ENCODE data around the gene HDAC10.

Gene HDAC10

GRCh38 chr22:50260434-50260800 is 9.4 kb upstream of the HDAC10 start:
- no peak overlapping the region for H3K23ac ChIP-seq (ENCODE audit: low read length in 2 of 2)
- H3K4me3 ChIP-seq (ENCODE audit: insufficient read depth in 1 of 2, low read depth in 1 of 2, low read length in 2 of 2), result peak overlapping the region; percentile 71 to 82
- H3K9ac ChIP-seq (ENCODE audit: low read length), result peak overlapping the region; percentile 85
- peak overlapping the region in 1 of 2 experiments; percentile 56 for H3K4ac ChIP-seq (ENCODE audit: low read depth in 1 of 2, low read length in 2 of 2)
- peak overlapping the region; percentile 70 to 77 for H3K18ac ChIP-seq (ENCODE audit: low read depth in 1 of 2, low read length in 2 of 2)
- H3K79me1 ChIP-seq (replicated peaks; ENCODE audit: low read length, poor library complexity, severe bottlenecking), result peaks cover 21% of the 10 kb centered on the region
- DNase-seq, result no peak
- H3K14ac ChIP-seq (ENCODE audit: low read length in 2 of 2), result peak overlapping the region; percentile 73 to 96
- peak overlapping the region; percentile 24 for H3K27ac ChIP-seq (ENCODE audit: low read length, poor library complexity, severe bottlenecking)
- H3K27me3 ChIP-seq (ENCODE audit: control insufficient read depth in 1 of 2, insufficient read depth in 1 of 2, low read length in 2 of 2), result peaks cover 0 to 10% of the 10 kb centered on the region in 2 experiments
- H3K4me2 ChIP-seq (ENCODE audit: low read length, poor library complexity, severe bottlenecking), result peak overlapping the region; percentile 84
- H2BK120ac ChIP-seq (ENCODE audit: low read depth, low read length), result peak overlapping the region; percentile 74
- no peak overlapping the region for H2BK5ac ChIP-seq (ENCODE audit: low read depth, low read length, poor library complexity, severe bottlenecking)
- H2BK12ac ChIP-seq (ENCODE audit: low read length in 2 of 2), result peak overlapping the region in 1 of 2 experiments; percentile 59
- H3K36me3 ChIP-seq (ENCODE audit: control insufficient read depth in 1 of 2, insufficient read depth in 2 of 2, low read depth in 1 of 2, low read length in 2 of 2), result peaks cover 4 to 43% of the 10 kb centered on the region in 2 experiments
- H4K8ac ChIP-seq (ENCODE audit: low read length), result peak overlapping the region; percentile 59
- no peaks in the 10 kb centered on the region for H3K9me3 ChIP-seq (ENCODE audit: control insufficient read depth, low read length)
- peak overlapping the region; percentile 82 for H2BK15ac ChIP-seq (ENCODE audit: low read depth, poor library complexity, severe bottlenecking)
- peak overlapping the region; percentile 85 for H4K91ac ChIP-seq (ENCODE audit: low read length)
- 31% methylated on average over 3 of the region's 11 CpGs for WGBS
- no peak overlapping the region for H2AFZ ChIP-seq (ENCODE audit: low read depth, low read length)
- peak overlapping the region; percentile 84 for H2AK5ac ChIP-seq (ENCODE audit: low read length, severe bottlenecking)
- peaks cover 37% of the 10 kb centered on the region for H3K4me1 ChIP-seq (ENCODE audit: control insufficient read depth, insufficient read depth, low read depth, low read length)

DNA sequence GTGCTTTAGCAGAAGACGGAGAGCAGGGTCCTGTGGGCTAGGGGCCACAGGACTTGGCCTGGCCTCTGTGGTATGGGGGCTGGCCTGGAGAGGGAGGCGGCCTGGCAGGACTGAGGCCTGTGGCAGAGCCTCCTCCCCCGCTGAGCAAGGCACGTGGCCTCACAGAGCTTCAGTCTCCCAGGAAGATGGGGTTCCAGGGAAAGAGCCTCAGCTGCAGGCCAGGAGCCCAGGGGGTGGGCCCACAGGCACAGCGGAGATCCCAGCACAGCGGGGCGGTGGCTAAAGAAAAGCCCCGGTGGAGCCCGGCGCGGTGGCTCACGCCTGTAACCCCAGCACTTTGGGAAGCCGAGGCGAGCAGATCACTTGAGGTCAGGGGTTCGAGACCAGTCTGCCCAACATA is 8.2 kb upstream of the HDAC10 start:
- H3K79me1 ChIP-seq (replicated peaks; ENCODE audit: low read length, poor library complexity, severe bottlenecking), result peaks cover 21% of the 10 kb centered on the region
- H2BK12ac ChIP-seq (ENCODE audit: low read length in 2 of 2), result no peak overlapping the region
- no peak overlapping the region for H2BK120ac ChIP-seq (ENCODE audit: low read depth, low read length)
- no peaks in the 10 kb centered on the region for H3K9me3 ChIP-seq (ENCODE audit: control insufficient read depth, low read length)
- no peak overlapping the region for H3K18ac ChIP-seq (ENCODE audit: low read depth in 1 of 2, low read length in 2 of 2)
- H2BK15ac ChIP-seq (ENCODE audit: low read depth, poor library complexity, severe bottlenecking), result no peak overlapping the region
- DNase-seq, result no peak
- no peak overlapping the region for H3K9ac ChIP-seq (ENCODE audit: low read length)
- no peak overlapping the region for H3K14ac ChIP-seq (ENCODE audit: low read length in 2 of 2)
- H4K91ac ChIP-seq (ENCODE audit: low read length), result no peak overlapping the region
- no peak overlapping the region for H3K4ac ChIP-seq (ENCODE audit: low read depth in 1 of 2, low read length in 2 of 2)
- no peak overlapping the region for H2BK5ac ChIP-seq (ENCODE audit: low read depth, low read length, poor library complexity, severe bottlenecking)
- no peak overlapping the region for H4K8ac ChIP-seq (ENCODE audit: low read length)
- H3K36me3 ChIP-seq (ENCODE audit: control insufficient read depth in 1 of 2, insufficient read depth in 2 of 2, low read depth in 1 of 2, low read length in 2 of 2), result peaks cover 4 to 50% of the 10 kb centered on the region in 2 experiments
- H3K4me2 ChIP-seq (ENCODE audit: low read length, poor library complexity, severe bottlenecking), result no peak overlapping the region
- peak overlapping the region in 1 of 2 experiments; percentile 54 for H3K23ac ChIP-seq (ENCODE audit: low read length in 2 of 2)
- H3K4me1 ChIP-seq (ENCODE audit: control insufficient read depth, insufficient read depth, low read depth, low read length), result peaks cover 37% of the 10 kb centered on the region
- H3K27ac ChIP-seq (ENCODE audit: low read length, poor library complexity, severe bottlenecking), result no peak overlapping the region
- WGBS, result 94% methylated on average over 14 of the region's 15 CpGs
- H2AK5ac ChIP-seq (ENCODE audit: low read length, severe bottlenecking), result no peak overlapping the region
- H3K27me3 ChIP-seq (ENCODE audit: control insufficient read depth in 1 of 2, insufficient read depth in 1 of 2, low read length in 2 of 2), result peaks cover 0 to 5% of the 10 kb centered on the region in 2 experiments
- no peak overlapping the region for H3K4me3 ChIP-seq (ENCODE audit: insufficient read depth in 1 of 2, low read depth in 1 of 2, low read length in 2 of 2)
- H2AFZ ChIP-seq (ENCODE audit: low read depth, low read length), result no peak overlapping the region

GRCh38 chr22:50258361-50259292 is 7.6 kb upstream of the HDAC10 start:
- Histone ChIP-seq H3K4ac (ENCODE audit: low read depth in 1 of 2, low read length in 2 of 2) (no peak overlapping the region), H3K4me1 (ENCODE audit: control insufficient read depth, insufficient read depth, low read depth, low read length) (peaks cover 37% of the 10 kb centered on the region), H3K18ac (ENCODE audit: low read depth in 1 of 2, low read length in 2 of 2) (no peak overlapping the region), H2AFZ (ENCODE audit: low read depth, low read length) (no peak overlapping the region), H3K14ac (ENCODE audit: low read length in 2 of 2) (no peak overlapping the region), H3K27me3 (ENCODE audit: control insufficient read depth in 1 of 2, insufficient read depth in 1 of 2, low read length in 2 of 2) (peaks cover 0 to 5% of the 10 kb centered on the region in 2 experiments), H3K23ac (ENCODE audit: low read length in 2 of 2) (peak overlapping the region in 1 of 2 experiments; percentile 54), H4K8ac (ENCODE audit: low read length) (peak overlapping the region; percentile 38), H3K9me3 (ENCODE audit: control insufficient read depth, low read length) (no peaks in the 10 kb centered on the region), H3K79me1 (replicated peaks; ENCODE audit: low read length, poor library complexity, severe bottlenecking) (peaks cover 21% of the 10 kb centered on the region), H3K36me3 (ENCODE audit: control insufficient read depth in 1 of 2, insufficient read depth in 2 of 2, low read depth in 1 of 2, low read length in 2 of 2) (peaks cover 4 to 56% of the 10 kb centered on the region in 2 experiments), H3K4me3 (ENCODE audit: insufficient read depth in 1 of 2, low read depth in 1 of 2, low read length in 2 of 2) (no peak overlapping the region), H4K91ac (ENCODE audit: low read length) (peak overlapping the region; percentile 46), H2BK12ac (ENCODE audit: low read length in 2 of 2) (peak overlapping the region in 1 of 2 experiments; percentile 19), H3K4me2 (ENCODE audit: low read length, poor library complexity, severe bottlenecking) (no peak overlapping the region), H3K9ac (ENCODE audit: low read length) (no peak overlapping the region), H2BK15ac (ENCODE audit: low read depth, poor library complexity, severe bottlenecking) (no peak overlapping the region), H2BK5ac (ENCODE audit: low read depth, low read length, poor library complexity, severe bottlenecking) (no peak overlapping the region), H2AK5ac (ENCODE audit: low read length, severe bottlenecking) (no peak overlapping the region), H3K27ac (ENCODE audit: low read length, poor library complexity, severe bottlenecking) (no peak overlapping the region), H2BK120ac (ENCODE audit: low read depth, low read length) (no peak overlapping the region)
- DNase-seq, result no peak
- WGBS, result 92% methylated on average over 23 of the region's 24 CpGs
